ENCODE data around the gene DNAJC7.

DNAJC7 gene

GRCh38 chr17:42051013-42051400 is 33.8 kb upstream of the DNAJC7 start:
- peak overlapping the region; percentile 60 for H3K4me3 ChIP-seq (ENCODE audit: low read depth, low read length)
- no peak for DNase-seq (ENCODE audit: low read depth)
- TF ChIP-seq CTCF (IDR thresholded peaks at IDR 0.05; ENCODE audit: control insufficient read depth, extremely low read depth, insufficient read depth), result no peak

- no peak for DNase-seq (ENCODE audit: low read depth)
- H3K4me3 ChIP-seq (ENCODE audit: low read depth, low read length), result peak within 1 kb of the TSS; percentile 60
- TF ChIP-seq CTCF (IDR thresholded peaks at IDR 0.05; ENCODE audit: control insufficient read depth, extremely low read depth, insufficient read depth), result peak; percentile 59
Observed at GRCh38 chr17:42050393-42051012, 33.3 kb upstream of the DNAJC7 start, which contains the start of gene C17orf113. C17orf113 (minus strand) TSS chr17:42050601; CDS start chr17:42043376, 7,225 bp downstream.

GRCh38 chr17:42049834-42050392 is 32.7 kb upstream of the DNAJC7 start:
- DNase-seq (ENCODE audit: low read depth), result no peak
- peak overlapping the region; percentile 60 for H3K4me3 ChIP-seq (ENCODE audit: low read depth, low read length)
- TF ChIP-seq CTCF (IDR thresholded peaks at IDR 0.05; ENCODE audit: control insufficient read depth, extremely low read depth, insufficient read depth), result no peak

- no peak for DNase-seq (ENCODE audit: low read depth)
- no peak for TF ChIP-seq CTCF (IDR thresholded peaks at IDR 0.05; ENCODE audit: control insufficient read depth, extremely low read depth, insufficient read depth)
- no peak overlapping the region for H3K4me3 ChIP-seq (ENCODE audit: low read depth, low read length)
Observed at GRCh38 chr17:42047343-42047742, 30.1 kb upstream of the DNAJC7 start.

- TF ChIP-seq CTCF (IDR thresholded peaks at IDR 0.05; ENCODE audit: control insufficient read depth, extremely low read depth, insufficient read depth), result no peak
- DNase-seq (ENCODE audit: low read depth), result no peak
- no peak overlapping the region for H3K4me3 ChIP-seq (ENCODE audit: low read depth, low read length)
Observed at GRCh38 chr17:42045719-42046118, 28.5 kb upstream of the DNAJC7 start.

GRCh38 chr17:42042598-42043319 is 25.5 kb upstream of the DNAJC7 start:
- no peak for TF ChIP-seq CTCF (IDR thresholded peaks at IDR 0.05; ENCODE audit: control insufficient read depth, extremely low read depth, insufficient read depth)
- no peak overlapping the region for H3K4me3 ChIP-seq (ENCODE audit: low read depth, low read length)
- DNase-seq (ENCODE audit: low read depth), result no peak

Data from LNCaP clone FGC (cell line).